Hematopoietic multipotent progenitor cell treated with erythropoietin and hydrocortisone succinate and interleukin-3 and kit ligand, for 17 days (in vitro differentiated cells): ENCODE measurements around the gene CBL.
A peak's percentile ranks its signal among the peaks of the same experiment; 100 is the strongest.
"Not testable (repeated sequence)": the region's sequence is repeated elsewhere in the genome, so short reads cannot be mapped to it uniquely, and the experiment has no call there.

ENCODE experiments used
- DNase-seq: peaks from one replicate; pipeline ENCODE4 v3.0.0-alpha.2; 2015; ENCODE audit warnings: low spot score

The CBL gene

GRCh38 chr11:119205574-119206510 lies at the start of gene CBL:
Gene CBL, plus strand, starts transcription at chr11:119206339. Its CDS starts 79 bp downstream, at chr11:119206418.
- peak; percentile 94 for DNase-seq

GRCh38 chr11:119156496-119156895 lies 49.6 kb upstream of the CBL start:
- DNase-seq = no peak

- no peak for DNase-seq
These were observed 49.1 kb upstream of the CBL start for GRCh38 chr11:119157063-119157462.

GRCh38 chr11:119158467-119158866 lies 47.7 kb upstream of the CBL start:
- no peak for DNase-seq

GRCh38 chr11:119160151-119160550 lies 46.0 kb upstream of the CBL start:
- DNase-seq = no peak

- no peak for DNase-seq
These were observed 44.3 kb upstream of the CBL start for GRCh38 chr11:119161871-119162270.

- DNase-seq = no peak
These were observed 39.6 kb upstream of the CBL start for GRCh38 chr11:119166368-119167076.

- DNase-seq = not testable (repeated sequence)
These were observed 39.1 kb upstream of the CBL start for GRCh38 chr11:119167077-119167458.

GRCh38 chr11:119167933-119168332 lies 38.2 kb upstream of the CBL start:
- DNase-seq = no peak

GRCh38 chr11:119168471-119169281 lies 37.5 kb upstream of the CBL start, which contains the start of gene NLRX1:
Gene NLRX1, plus strand, starts transcription at chr11:119168725. Its CDS starts 2,679 bp downstream, at chr11:119171404.
- DNase-seq = peak; percentile 77

- DNase-seq = no peak
These were observed 36.8 kb upstream of the CBL start for GRCh38 chr11:119169282-119169719.

- no peak for DNase-seq
These were observed 33.6 kb upstream of the CBL start for GRCh38 chr11:119172513-119172912.

- DNase-seq = no peak
These were observed 32.7 kb upstream of the CBL start for GRCh38 chr11:119173453-119173852.

GRCh38 chr11:119175493-119176077 lies 30.6 kb upstream of the CBL start:
- no peak for DNase-seq

- DNase-seq = no peak
These were observed 27.9 kb upstream of the CBL start for GRCh38 chr11:119178166-119178680.

GRCh38 chr11:119179342-119179741 lies 26.8 kb upstream of the CBL start:
- no peak for DNase-seq

- no peak for DNase-seq
These were observed 26.2 kb upstream of the CBL start for GRCh38 chr11:119179983-119180382.

- DNase-seq = no peak
These were observed 25.1 kb upstream of the CBL start for GRCh38 chr11:119180729-119181676.

GRCh38 chr11:119181677-119182412 lies 24.3 kb upstream of the CBL start:
- no peak for DNase-seq

- DNase-seq = not testable (repeated sequence)
These were observed 21.7 kb upstream of the CBL start for GRCh38 chr11:119184399-119184798.
